Measurements from ENCODE around the gene SALL1.

The SALL1 gene

GRCh38 chr16:51141106-51141505 lies 10.0 kb downstream of the SALL1 start:
- no peak for DNase-seq (ENCODE audit: low read depth in 2 of 2)

GRCh38 chr16:51140112-51140511 lies 11.0 kb downstream of the SALL1 start:
- no peak for DNase-seq (ENCODE audit: low read depth in 2 of 2)

- no peak for DNase-seq (ENCODE audit: low read depth in 2 of 2)
Observed at GRCh38 chr16:51139568-51139967, 11.5 kb downstream of the SALL1 start.

GRCh38 chr16:51138178-51138577 lies 12.9 kb downstream of the SALL1 start:
- no peak for DNase-seq (ENCODE audit: low read depth in 2 of 2)

- DNase-seq (ENCODE audit: low read depth in 2 of 2), result no peak
Observed at GRCh38 chr16:51137097-51137496, 14.0 kb downstream of the SALL1 start.

- no peak for DNase-seq (ENCODE audit: low read depth in 2 of 2)
Observed at GRCh38 chr16:51134876-51135275, 16.2 kb downstream of the SALL1 start.

GRCh38 chr16:51134269-51134812 lies 16.7 kb downstream of the SALL1 start:
- DNase-seq (ENCODE audit: low read depth in 2 of 2), result no peak

GRCh38 chr16:51133688-51134087 lies 17.4 kb downstream of the SALL1 start:
- no peak for DNase-seq (ENCODE audit: low read depth in 2 of 2)

- no peak for DNase-seq (ENCODE audit: low read depth in 2 of 2)
Observed at GRCh38 chr16:51133183-51133582, 17.9 kb downstream of the SALL1 start.

GRCh38 chr16:51132490-51133115 lies 18.5 kb downstream of the SALL1 start:
- DNase-seq (ENCODE audit: low read depth in 2 of 2), result no peak

GRCh38 chr16:51131619-51132018 lies 19.5 kb downstream of the SALL1 start:
- DNase-seq (ENCODE audit: low read depth in 2 of 2), result no peak

GRCh38 chr16:51129105-51129504 lies 22.0 kb downstream of the SALL1 start:
- DNase-seq (ENCODE audit: low read depth in 2 of 2), result no peak

- no peak for DNase-seq (ENCODE audit: low read depth in 2 of 2)
Observed at GRCh38 chr16:51125992-51126391, 25.1 kb downstream of the SALL1 start.

- no peak for DNase-seq (ENCODE audit: low read depth in 2 of 2)
Observed at GRCh38 chr16:51124896-51125295, 26.2 kb downstream of the SALL1 start.

- no peak for DNase-seq (ENCODE audit: low read depth in 2 of 2)
Observed at GRCh38 chr16:51121850-51122249, 29.2 kb downstream of the SALL1 start.

- DNase-seq (ENCODE audit: low read depth in 2 of 2), result no peak
Observed at GRCh38 chr16:51120730-51121347, 30.2 kb downstream of the SALL1 start.

GRCh38 chr16:51119973-51120729 lies 30.9 kb downstream of the SALL1 start:
- no peak for DNase-seq (ENCODE audit: low read depth in 2 of 2)

GRCh38 chr16:51119556-51119955 lies 31.5 kb downstream of the SALL1 start:
- DNase-seq (ENCODE audit: low read depth in 2 of 2), result no peak

GRCh38 chr16:51116353-51116752 lies 34.7 kb downstream of the SALL1 start:
- no peak for DNase-seq (ENCODE audit: low read depth in 2 of 2)

- no peak for DNase-seq (ENCODE audit: low read depth in 2 of 2)
Observed at GRCh38 chr16:51114382-51114781, 36.7 kb downstream of the SALL1 start.

- no peak for DNase-seq (ENCODE audit: low read depth in 2 of 2)
Observed at GRCh38 chr16:51113236-51114125, 37.6 kb downstream of the SALL1 start.

GRCh38 chr16:51112323-51112722 lies 38.7 kb downstream of the SALL1 start:
- DNase-seq (ENCODE audit: low read depth in 2 of 2), result no peak
